ENCODE data around the gene ADARB2.

Gene ADARB2

DNA sequence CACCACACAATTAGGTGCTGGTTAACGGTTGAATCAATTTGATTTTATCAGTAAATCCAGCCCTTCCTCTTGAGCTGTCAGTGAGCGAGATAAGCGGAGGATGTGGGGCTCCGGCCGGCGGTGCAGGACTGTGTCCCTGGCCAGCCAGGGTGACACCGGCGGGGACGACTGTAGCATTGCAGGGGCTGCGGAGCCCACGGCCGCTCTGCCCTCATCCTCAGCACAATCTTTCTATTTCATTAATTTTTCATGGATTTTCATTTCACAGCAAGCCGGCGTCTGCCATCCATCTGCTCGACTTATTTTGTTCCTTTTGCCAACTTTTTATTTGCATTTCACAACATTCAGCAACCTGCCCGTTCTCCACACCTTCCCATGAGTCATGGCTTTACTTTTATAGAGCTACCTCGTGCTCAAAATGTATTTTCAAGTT is 4.7 kb downstream of the ADARB2 start:
- TF ChIP-seq, protein P1, sequence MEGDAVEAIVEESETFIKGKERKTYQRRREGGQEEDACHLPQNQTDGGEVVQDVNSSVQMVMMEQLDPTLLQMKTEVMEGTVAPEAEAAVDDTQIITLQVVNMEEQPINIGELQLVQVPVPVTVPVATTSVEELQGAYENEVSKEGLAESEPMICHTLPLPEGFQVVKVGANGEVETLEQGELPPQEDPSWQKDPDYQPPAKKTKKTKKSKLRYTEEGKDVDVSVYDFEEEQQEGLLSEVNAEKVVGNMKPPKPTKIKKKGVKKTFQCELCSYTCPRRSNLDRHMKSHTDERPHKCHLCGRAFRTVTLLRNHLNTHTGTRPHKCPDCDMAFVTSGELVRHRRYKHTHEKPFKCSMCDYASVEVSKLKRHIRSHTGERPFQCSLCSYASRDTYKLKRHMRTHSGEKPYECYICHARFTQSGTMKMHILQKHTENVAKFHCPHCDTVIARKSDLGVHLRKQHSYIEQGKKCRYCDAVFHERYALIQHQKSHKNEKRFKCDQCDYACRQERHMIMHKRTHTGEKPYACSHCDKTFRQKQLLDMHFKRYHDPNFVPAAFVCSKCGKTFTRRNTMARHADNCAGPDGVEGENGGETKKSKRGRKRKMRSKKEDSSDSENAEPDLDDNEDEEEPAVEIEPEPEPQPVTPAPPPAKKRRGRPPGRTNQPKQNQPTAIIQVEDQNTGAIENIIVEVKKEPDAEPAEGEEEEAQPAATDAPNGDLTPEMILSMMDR (IDR thresholded peaks at IDR 0.05; ENCODE audit: insufficient read depth, low read length, missing control alignments): no peak
- ChIA-PET CTCF (no interaction called here), POLR2A (no interaction called here)
- H3K4me3 ChIP-seq (ENCODE audit: low read depth, low read length): no peak overlapping the region
- no peak for DNase-seq (ENCODE audit: low read depth, low spot score)

DNA sequence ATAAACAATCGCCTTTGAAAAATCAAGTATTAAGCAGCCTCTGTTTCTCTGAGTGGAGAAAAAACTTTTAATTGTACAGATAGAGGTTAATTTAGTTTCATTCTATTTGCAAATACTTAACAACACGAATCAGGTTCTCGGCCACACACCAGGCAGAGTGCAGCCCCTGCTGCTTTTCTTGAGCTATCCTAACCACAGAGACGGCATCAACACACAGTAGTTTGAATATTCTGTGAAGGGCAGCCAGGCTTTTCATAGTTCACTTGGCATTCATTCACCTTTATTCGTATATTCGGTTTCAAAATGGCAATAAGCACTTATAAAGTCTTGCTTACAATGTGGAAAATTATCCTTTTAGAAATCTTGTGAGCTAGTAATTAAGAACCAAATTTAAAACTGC is 5.7 kb downstream of the ADARB2 start:
- CTCF ChIA-PET: no interaction called here
- POLR2A ChIA-PET: no interaction called here
- TF ChIP-seq, protein P1 (IDR thresholded peaks at IDR 0.05; ENCODE audit: insufficient read depth, low read length, missing control alignments): no peak
- H3K4me3 ChIP-seq (ENCODE audit: low read depth, low read length): no peak overlapping the region
- no peak for DNase-seq (ENCODE audit: low read depth, low spot score)

DNA sequence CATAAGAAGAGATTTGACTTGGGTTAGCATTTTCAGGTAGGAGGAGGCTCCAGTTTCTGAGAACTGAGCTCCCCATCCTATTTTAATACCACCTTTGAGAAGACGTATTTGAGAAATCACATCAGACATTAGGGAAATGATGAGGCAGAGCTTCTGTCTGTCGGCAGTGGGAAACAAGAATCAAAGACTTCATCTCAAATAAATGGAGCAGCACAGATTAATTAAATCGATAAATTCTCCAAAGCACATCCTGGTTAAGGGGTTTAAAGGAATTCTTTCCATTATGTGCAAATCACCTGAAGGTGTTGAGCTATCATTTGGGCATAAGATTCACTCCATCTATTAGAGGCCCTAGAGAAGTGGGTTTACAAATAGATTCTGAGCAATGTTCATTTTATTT is 7.6 kb downstream of the ADARB2 start:
- no peak overlapping the region for H3K4me3 ChIP-seq (ENCODE audit: low read depth, low read length)
- no peak for DNase-seq (ENCODE audit: low read depth, low spot score)
- POLR2A ChIA-PET: no interaction called here
- TF ChIP-seq, protein P1 (IDR thresholded peaks at IDR 0.05; ENCODE audit: insufficient read depth, low read length, missing control alignments): no peak
- CTCF ChIA-PET: no interaction called here

DNA sequence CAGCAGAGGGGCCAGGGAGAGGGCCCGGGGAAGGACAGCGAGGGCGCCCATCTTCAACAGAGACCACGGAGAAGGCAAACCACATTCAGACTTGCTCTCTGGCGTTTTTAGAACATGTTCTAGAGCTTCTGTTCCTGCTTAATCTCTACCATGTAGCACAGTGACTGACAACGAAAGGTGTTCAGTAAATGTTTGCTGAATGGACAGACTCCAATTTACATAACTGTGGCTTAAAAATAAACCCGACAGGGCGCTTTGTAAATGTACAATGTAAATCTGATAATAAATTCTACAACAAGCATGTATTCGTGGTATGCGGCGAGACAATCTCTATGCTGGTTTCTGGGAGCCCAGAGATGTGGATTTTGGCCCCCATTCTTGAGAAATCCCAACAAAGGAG is 10.5 kb downstream of the ADARB2 start:
- POLR2A ChIA-PET: no interaction called here
- DNase-seq (ENCODE audit: low read depth, low spot score): no peak
- no peak overlapping the region for H3K4me3 ChIP-seq (ENCODE audit: low read depth, low read length)
- CTCF ChIA-PET: no interaction called here
- TF ChIP-seq, protein P1 (IDR thresholded peaks at IDR 0.05; ENCODE audit: insufficient read depth, low read length, missing control alignments): no peak

DNA sequence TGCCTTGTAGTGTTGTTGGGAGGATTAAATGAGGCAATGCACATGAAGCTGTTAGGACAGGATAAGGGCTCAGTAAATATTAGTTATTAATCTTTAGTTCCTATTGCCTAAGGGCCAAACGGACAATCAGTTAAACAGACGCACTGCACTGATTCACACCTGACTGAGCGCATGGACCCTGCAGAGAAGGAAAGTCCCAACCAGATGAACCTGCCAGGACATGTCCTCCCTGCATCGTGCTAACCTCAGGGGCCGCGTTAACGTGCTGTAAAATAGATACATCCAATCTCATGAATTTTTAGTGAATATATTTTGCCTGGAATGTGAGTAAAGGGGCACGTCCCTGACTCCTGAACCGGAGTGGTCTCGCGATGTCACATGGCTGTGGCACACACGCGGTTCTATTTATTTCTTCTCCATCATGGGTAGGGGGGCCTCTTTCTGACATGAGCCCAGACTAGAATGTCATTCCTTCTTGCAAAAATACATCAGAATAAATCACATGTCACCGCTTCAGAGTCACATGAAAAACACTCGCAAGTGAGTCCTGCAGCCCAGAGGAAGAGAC is 12.3 kb downstream of the ADARB2 start:
- H3K4me3 ChIP-seq (ENCODE audit: low read depth, low read length): no peak overlapping the region
- ChIA-PET CTCF (no interaction called here), POLR2A (no interaction called here)
- TF ChIP-seq, protein P1 (IDR thresholded peaks at IDR 0.05; ENCODE audit: insufficient read depth, low read length, missing control alignments): no peak
- no peak for DNase-seq (ENCODE audit: low read depth, low spot score)

DNA sequence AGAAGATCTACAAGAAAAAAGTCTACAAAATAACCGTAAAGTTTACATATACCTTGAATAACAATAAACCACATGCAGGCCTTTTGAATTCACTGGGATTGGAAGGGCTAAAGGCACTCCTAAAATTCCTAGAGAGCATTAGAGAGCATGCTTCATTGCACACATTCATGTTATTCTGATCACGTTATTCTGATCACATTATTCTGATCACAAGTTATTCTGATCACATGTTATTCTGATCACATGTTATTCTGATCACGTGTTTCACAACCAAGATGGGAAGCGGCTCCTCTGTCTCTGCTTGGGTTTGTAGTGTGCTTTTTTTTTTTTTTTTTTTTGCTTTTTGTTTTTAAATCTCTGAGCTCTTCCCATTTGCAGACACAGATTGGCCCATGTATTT is 20.5 kb downstream of the ADARB2 start:
- DNase-seq (ENCODE audit: low read depth, low spot score): no peak
- H3K4me3 ChIP-seq (ENCODE audit: low read depth, low read length): no peak overlapping the region
- TF ChIP-seq, protein P1 (IDR thresholded peaks at IDR 0.05; ENCODE audit: insufficient read depth, low read length, missing control alignments): no peak
- POLR2A ChIA-PET: no interaction called here
- CTCF ChIA-PET: no interaction called here

Measured in AG04449 (cell line).